ENCODE data around the gene PAXX.

Gene PAXX

GRCh38 chr9:136985027-136985602, 7.1 kb upstream of the PAXX start:
- TF ChIP-seq POU2F2 (IDR thresholded peaks at IDR 0.05; ENCODE audit: low read depth, low read length) (no peak), TAF1 (IDR thresholded peaks at IDR 0.05; ENCODE audit: low read depth, low read length) (no peak), POLR2AphosphoS5 (IDR thresholded peaks at IDR 0.05; ENCODE audit: low read depth, low read length) (no peak), SPI1 (IDR thresholded peaks at IDR 0.05; ENCODE audit: low read depth, low read length) (no peak), POLR2A (IDR thresholded peaks at IDR 0.05; ENCODE audit: low read depth, low read length) (no peak), PAX5 (IDR thresholded peaks at IDR 0.05; ENCODE audit: insufficient read depth, low read length, severe bottlenecking) (no peak)
- DNase-seq (ENCODE audit: insufficient read length, low spot score) (no peak), FAIRE-seq (no peak)

GRCh38 chr9:136985853-136986252, 6.4 kb upstream of the PAXX start:
- no peak for TF ChIP-seq TAF1 (IDR thresholded peaks at IDR 0.05; ENCODE audit: low read depth, low read length)
- TF ChIP-seq PAX5 (IDR thresholded peaks at IDR 0.05; ENCODE audit: insufficient read depth, low read length, severe bottlenecking): no peak
- no peak for TF ChIP-seq POLR2A (IDR thresholded peaks at IDR 0.05; ENCODE audit: low read depth, low read length)
- no peak for TF ChIP-seq POLR2AphosphoS5 (IDR thresholded peaks at IDR 0.05; ENCODE audit: low read depth, low read length)
- no peak for TF ChIP-seq POU2F2 (IDR thresholded peaks at IDR 0.05; ENCODE audit: low read depth, low read length)
- TF ChIP-seq SPI1 (IDR thresholded peaks at IDR 0.05; ENCODE audit: low read depth, low read length): no peak
- DNase-seq (ENCODE audit: insufficient read length, low spot score) (no peak), FAIRE-seq (no peak)

GRCh38 chr9:136988872-136989271, 3.4 kb upstream of the PAXX start:
- TF ChIP-seq PAX5 (IDR thresholded peaks at IDR 0.05; ENCODE audit: insufficient read depth, low read length, severe bottlenecking): no peak
- TF ChIP-seq SPI1 (IDR thresholded peaks at IDR 0.05; ENCODE audit: low read depth, low read length): no peak
- no peak for TF ChIP-seq POU2F2 (IDR thresholded peaks at IDR 0.05; ENCODE audit: low read depth, low read length)
- TF ChIP-seq POLR2A (IDR thresholded peaks at IDR 0.05; ENCODE audit: low read depth, low read length): no peak
- no peak for TF ChIP-seq TAF1 (IDR thresholded peaks at IDR 0.05; ENCODE audit: low read depth, low read length)
- TF ChIP-seq POLR2AphosphoS5 (IDR thresholded peaks at IDR 0.05; ENCODE audit: low read depth, low read length): no peak

DNA sequence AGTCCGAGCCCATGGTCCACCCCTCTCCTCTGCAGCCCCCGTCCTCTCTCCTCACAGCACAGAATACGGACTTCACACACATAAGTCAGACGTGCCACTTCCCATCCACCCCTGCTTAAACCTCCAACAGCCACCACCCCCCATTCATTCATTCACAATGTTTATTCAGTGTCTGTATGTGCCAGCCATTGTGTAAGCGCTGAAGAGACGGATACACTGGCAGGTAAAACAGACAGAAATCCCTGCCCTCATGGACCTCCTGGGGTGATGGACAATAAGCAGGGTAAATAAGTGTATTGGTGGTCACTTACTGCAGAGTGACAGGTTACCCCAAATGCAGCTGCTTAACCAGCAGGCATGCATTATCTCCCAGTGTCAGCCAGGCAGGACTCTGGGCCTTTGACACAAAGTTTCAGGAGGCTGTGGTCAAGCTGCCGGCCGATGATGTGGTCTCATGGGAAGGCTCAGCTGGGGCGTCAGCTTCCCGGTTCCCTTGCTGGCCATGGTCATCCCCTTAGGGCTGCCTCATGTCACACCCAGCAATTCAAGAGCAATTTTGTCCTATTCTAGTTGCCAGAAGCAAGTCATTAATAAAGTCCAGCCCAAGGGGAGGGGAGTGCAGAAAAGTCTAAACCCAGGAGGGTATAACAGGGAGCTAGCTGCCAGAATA, 1.8 kb upstream of the PAXX start:
- DNase-seq (ENCODE audit: insufficient read length, low spot score) (no peak), FAIRE-seq (no peak)
- TF ChIP-seq POLR2A (IDR thresholded peaks at IDR 0.05; ENCODE audit: low read depth, low read length): no peak
- no peak for TF ChIP-seq TAF1 (IDR thresholded peaks at IDR 0.05; ENCODE audit: low read depth, low read length)
- TF ChIP-seq SPI1 (IDR thresholded peaks at IDR 0.05; ENCODE audit: low read depth, low read length): no peak
- no peak for TF ChIP-seq POLR2AphosphoS5 (IDR thresholded peaks at IDR 0.05; ENCODE audit: low read depth, low read length)
- TF ChIP-seq PAX5 (IDR thresholded peaks at IDR 0.05; ENCODE audit: insufficient read depth, low read length, severe bottlenecking): no peak
- no peak for TF ChIP-seq POU2F2 (IDR thresholded peaks at IDR 0.05; ENCODE audit: low read depth, low read length)

More at GRCh38 chr9:136988872-136989271, 3.4 kb upstream of the PAXX start:
- FAIRE-seq (no peak), DNase-seq (ENCODE audit: insufficient read length, low spot score) (no peak)

- no peak for TF ChIP-seq POLR2A (IDR thresholded peaks at IDR 0.05; ENCODE audit: low read depth, low read length)
- TF ChIP-seq TAF1 (IDR thresholded peaks at IDR 0.05; ENCODE audit: low read depth, low read length): no peak
- no peak for TF ChIP-seq POU2F2 (IDR thresholded peaks at IDR 0.05; ENCODE audit: low read depth, low read length)
- TF ChIP-seq SPI1 (IDR thresholded peaks at IDR 0.05; ENCODE audit: low read depth, low read length): no peak
- no peak for TF ChIP-seq PAX5 (IDR thresholded peaks at IDR 0.05; ENCODE audit: insufficient read depth, low read length, severe bottlenecking)
- no peak for TF ChIP-seq POLR2AphosphoS5 (IDR thresholded peaks at IDR 0.05; ENCODE audit: low read depth, low read length)
- DNase-seq (ENCODE audit: insufficient read length, low spot score): no peak
- no peak for FAIRE-seq
These were observed 672 bp downstream of the PAXX start for GRCh38 chr9:136992819-136993369.

DNA sequence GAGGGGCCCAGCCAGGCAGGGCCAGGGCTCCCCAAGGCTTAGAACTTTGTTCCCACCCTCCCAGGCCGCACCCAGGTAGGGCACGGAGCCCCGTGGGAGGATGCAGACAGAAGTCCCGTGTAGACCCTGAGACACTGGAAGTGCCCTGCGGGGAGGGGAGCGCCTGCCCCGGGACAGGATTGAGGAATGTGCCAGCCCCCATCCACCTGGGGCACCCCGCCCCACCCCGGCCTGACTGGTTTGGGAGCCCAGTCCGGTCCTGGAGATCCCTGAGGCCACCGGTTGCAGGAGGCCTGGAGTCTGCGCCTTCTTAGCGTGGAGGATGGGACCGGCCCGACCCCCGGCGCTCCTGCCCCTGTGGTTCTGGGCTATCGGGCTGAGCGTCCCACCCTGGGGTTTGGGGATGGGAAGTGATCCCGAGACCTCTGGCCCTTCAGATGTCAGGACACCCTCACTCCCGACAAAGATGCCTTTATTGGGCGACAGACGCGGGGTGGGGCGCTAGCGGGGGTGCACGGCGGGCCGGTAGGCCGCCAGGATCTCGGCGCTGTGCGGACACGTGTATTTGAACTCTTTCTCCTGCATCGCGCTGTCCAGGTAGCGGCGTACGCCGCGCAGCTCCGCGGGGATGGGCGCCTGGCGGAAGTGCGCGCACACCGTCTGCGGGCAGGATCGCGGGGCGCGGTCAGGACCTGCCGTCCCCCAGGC, 2.1 kb downstream of the PAXX start:
- no peak for FAIRE-seq
- TF ChIP-seq POLR2A (IDR thresholded peaks at IDR 0.05; ENCODE audit: low read depth, low read length): no peak
- TF ChIP-seq SPI1 (IDR thresholded peaks at IDR 0.05; ENCODE audit: low read depth, low read length): no peak
- TF ChIP-seq PAX5 (IDR thresholded peaks at IDR 0.05; ENCODE audit: insufficient read depth, low read length, severe bottlenecking): no peak
- TF ChIP-seq TAF1 (IDR thresholded peaks at IDR 0.05; ENCODE audit: low read depth, low read length): no peak
- TF ChIP-seq POLR2AphosphoS5 (IDR thresholded peaks at IDR 0.05; ENCODE audit: low read depth, low read length): no peak
- no peak for TF ChIP-seq POU2F2 (IDR thresholded peaks at IDR 0.05; ENCODE audit: low read depth, low read length)
- no peak for DNase-seq (ENCODE audit: insufficient read length, low spot score)

- FAIRE-seq (no peak), DNase-seq (ENCODE audit: insufficient read length, low spot score) (no peak)
- no peak for TF ChIP-seq POLR2AphosphoS5 (IDR thresholded peaks at IDR 0.05; ENCODE audit: low read depth, low read length)
- TF ChIP-seq SPI1 (IDR thresholded peaks at IDR 0.05; ENCODE audit: low read depth, low read length): no peak
- no peak for TF ChIP-seq POLR2A (IDR thresholded peaks at IDR 0.05; ENCODE audit: low read depth, low read length)
- TF ChIP-seq POU2F2 (IDR thresholded peaks at IDR 0.05; ENCODE audit: low read depth, low read length): no peak
These were observed 2.6 kb downstream of the PAXX start for GRCh38 chr9:136994888-136995230.

DNA sequence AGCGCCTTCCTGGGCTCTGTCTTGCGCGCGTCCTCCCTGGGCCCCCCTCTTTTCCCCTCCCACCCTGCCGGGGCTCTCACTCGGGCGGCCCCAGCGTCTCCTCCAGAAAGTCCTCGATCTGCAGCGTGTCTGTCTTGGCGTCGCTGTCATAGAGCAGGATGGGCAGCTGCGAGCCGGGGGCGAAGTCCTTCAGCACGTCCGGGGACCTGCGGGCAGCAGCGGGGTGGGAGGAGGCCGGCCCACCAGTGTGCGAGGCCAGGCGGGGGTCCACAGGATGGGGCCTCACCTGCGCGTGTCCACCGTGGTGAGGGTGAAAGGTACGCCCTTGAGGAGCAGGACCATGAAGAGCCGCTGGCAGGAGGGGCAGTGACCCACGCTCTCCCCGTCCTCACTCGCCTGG, 3.1 kb downstream of the PAXX start:
- TF ChIP-seq PAX5 (IDR thresholded peaks at IDR 0.05; ENCODE audit: insufficient read depth, low read length, severe bottlenecking) (no peak), TAF1 (IDR thresholded peaks at IDR 0.05; ENCODE audit: low read depth, low read length) (no peak), POU2F2 (IDR thresholded peaks at IDR 0.05; ENCODE audit: low read depth, low read length) (no peak), POLR2A (IDR thresholded peaks at IDR 0.05; ENCODE audit: low read depth, low read length) (no peak), SPI1 (IDR thresholded peaks at IDR 0.05; ENCODE audit: low read depth, low read length) (no peak), POLR2AphosphoS5 (IDR thresholded peaks at IDR 0.05; ENCODE audit: low read depth, low read length) (no peak)
- no peak for FAIRE-seq
- no peak for DNase-seq (ENCODE audit: insufficient read length, low spot score)

GRCh38 chr9:136995772-136996311, 3.6 kb downstream of the PAXX start:
- no peak for TF ChIP-seq POLR2A (IDR thresholded peaks at IDR 0.05; ENCODE audit: low read depth, low read length)
- TF ChIP-seq SPI1 (IDR thresholded peaks at IDR 0.05; ENCODE audit: low read depth, low read length): no peak
- TF ChIP-seq POU2F2 (IDR thresholded peaks at IDR 0.05; ENCODE audit: low read depth, low read length): no peak
- no peak for TF ChIP-seq POLR2AphosphoS5 (IDR thresholded peaks at IDR 0.05; ENCODE audit: low read depth, low read length)
- TF ChIP-seq PAX5 (IDR thresholded peaks at IDR 0.05; ENCODE audit: insufficient read depth, low read length, severe bottlenecking): no peak
- no peak for TF ChIP-seq TAF1 (IDR thresholded peaks at IDR 0.05; ENCODE audit: low read depth, low read length)
- DNase-seq (ENCODE audit: insufficient read length, low spot score) (no peak), FAIRE-seq (no peak)

Measured in GM12891 (cell line).